ENCODE measurements around the gene SLC1A2.

Gene SLC1A2

DNA sequence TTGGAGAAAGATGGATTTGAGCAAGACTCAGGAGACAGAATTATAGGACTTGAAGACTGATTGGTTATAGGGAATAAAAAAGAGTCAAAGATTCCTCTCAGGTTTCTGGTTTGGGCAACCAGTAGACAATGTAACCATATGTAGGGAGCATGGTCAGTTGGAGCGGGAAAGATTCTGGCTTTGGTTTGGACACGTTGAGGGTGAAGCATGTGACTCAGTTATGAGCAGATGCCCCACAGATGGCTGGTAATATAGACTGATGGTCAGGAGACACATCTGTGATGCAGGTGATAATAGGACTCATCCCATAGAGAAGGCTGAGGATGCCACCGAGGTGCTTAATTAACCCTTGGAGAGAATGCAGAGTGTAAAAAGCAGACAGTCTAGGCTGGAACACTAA, 148.3 kb downstream of the SLC1A2 start:
- no peak for DNase-seq (ENCODE audit: low read depth in 3 of 3)

DNA sequence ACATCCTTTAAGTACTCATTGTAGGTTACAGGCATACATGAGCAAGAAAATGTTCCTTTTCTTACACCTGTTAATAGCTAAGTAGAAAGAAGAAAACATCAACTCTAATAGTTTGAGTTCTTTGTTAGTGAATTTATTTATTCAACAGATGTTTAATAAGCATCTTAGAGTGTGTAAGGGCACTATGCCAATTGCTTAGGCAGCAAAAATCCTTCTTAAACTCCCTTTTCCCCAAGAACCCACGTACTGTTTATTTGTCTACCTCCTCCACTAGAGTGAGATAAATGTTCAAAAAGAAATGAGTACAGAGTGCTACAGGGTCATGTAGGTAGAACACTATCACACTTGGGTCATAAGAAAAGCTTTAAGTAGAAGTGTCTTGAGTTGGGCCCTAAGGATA, 149.0 kb downstream of the SLC1A2 start:
- no peak for DNase-seq (ENCODE audit: low read depth in 3 of 3)

DNA sequence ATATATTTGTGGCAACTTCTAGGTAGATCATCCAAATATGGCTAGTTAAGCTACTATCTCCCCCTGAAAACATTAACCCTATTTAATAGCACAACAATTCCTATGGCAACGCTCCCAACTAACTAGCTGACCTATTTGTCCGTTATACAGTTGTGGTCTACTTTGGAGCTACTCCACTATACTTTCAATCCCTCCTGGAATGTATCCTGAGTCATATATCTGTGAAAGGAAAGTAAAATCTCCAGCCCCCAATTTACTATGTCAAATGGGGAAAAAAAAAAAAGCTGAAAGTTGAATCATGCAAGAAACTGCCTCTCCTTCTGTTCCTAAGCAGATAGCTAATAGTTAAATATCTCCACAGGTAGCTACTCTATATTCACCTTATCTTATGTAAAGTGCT, 151.9 kb downstream of the SLC1A2 start:
- DNase-seq (ENCODE audit: low read depth in 3 of 3) = no peak

DNA sequence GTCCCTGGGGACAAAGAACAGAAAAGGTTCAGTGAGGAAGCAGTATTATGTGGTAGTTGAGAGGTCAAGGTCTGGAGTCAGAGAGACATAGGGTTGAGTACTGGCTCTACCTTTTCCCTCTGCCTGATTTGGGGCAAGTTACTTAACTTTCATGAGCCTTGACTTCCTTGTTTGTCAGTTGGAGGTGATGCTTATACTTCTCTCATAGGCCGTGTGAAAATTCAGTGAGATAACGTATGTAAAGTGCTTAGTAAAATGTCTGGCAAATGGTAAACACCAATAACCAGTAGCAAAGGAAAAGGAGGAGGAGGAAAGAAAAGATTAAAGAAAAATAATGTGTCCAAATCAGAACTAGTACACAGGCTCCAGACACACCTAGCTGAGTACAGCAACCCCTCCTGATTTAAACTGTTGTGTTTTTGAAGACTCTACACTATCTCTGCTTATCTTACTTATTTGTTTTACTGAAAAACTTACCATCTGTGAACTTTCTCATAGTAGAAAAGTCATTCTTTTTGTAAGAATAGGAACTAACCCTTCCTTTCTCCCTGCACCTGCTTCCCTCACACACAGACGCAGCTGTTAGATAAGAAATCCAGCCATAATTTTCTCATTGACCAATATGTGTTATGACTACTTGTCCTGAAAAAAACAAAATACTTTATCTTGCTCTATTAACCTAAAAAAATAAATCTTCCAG, 153.5 kb downstream of the SLC1A2 start:
- DNase-seq (ENCODE audit: low read depth in 3 of 3) = no peak

DNA sequence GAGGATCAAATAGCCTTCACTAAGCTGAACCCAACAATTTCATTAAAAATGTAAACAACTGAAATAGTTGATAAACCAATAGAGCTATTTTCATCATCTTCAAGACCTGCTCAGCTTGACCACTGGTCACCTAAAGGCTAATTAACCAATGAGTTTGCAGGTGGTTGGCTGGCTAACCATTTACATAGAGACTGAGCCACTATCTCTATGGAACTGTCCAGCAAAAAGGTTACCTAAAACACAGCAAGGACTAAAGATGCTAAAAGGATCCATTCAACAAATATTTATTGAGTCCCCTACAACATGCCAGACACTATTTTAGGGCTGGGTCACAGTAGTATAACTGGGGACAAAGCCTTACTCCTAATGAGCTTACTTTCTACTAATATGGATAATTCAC, 156.6 kb downstream of the SLC1A2 start:
- no peak for DNase-seq (ENCODE audit: low read depth in 3 of 3)

DNA sequence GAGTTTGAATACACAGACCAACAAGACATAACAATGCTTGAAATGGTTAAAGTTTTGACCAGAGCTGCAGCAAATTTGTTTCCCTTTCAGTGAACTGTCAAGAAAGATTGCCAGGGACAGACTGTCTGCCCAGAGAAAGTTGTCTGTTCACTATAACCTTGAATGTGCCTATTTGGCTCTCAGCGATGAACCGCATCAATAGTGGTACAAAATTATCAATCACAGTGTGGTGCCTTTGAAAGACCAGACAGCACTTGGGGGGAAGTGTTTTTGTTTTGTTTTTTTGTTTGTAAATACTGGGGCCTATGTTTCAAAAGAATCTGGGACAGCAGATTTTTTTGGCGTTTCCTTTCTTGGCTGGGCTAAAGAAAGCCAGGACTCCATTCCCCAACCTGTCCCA, 157.3 kb downstream of the SLC1A2 start:
- DNase-seq (ENCODE audit: low read depth in 3 of 3) = no peak

DNA sequence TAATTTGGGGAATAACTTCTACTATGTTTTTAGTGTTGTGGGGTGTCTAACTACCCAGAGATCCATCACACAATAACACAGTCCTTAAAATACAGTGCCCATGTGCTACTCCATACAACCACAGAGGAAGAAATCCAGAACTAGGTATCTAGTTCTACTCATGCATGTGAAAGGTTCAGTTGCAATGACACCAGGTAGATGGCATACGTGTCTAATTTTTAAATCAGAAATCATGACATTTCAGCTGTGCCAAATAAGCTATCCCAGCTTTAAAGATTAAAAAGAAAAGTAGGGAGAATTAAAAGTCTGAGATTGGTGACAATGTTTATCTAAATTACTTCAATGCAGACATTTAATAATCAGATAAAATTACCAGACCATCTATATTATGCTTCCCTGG, 158.2 kb downstream of the SLC1A2 start:
- no peak for DNase-seq (ENCODE audit: low read depth in 3 of 3)

DNA sequence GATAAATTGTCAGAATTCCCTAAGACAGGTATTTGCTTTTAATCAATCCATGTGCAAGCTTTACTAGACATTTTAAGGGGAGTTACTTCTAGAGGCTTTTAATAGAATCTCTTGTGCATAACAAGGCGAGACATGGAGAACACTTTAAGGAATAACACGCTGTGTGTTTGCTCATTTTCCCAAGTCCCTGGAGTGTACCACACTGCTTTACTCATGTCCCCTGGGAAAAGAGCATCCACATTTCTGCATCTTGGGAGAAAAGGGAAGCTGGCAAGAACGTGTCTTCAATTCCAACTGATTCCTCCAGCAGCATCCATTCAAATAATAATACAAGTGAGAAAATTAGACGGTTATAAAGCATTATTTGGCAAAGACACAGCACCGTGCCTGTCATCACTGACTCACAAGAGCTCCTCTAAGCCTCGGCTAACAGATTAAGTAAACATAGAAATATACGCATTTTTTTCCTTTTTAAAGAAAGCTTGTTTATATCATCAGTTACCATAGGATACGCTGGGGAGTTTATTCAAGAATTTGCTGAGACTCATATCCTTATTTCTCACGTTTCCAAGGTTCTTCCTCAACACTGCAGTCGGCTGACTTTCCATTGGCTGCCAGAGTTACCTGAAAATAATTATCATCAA, 158.9 kb downstream of the SLC1A2 start:
- no peak for DNase-seq (ENCODE audit: low read depth in 3 of 3)

DNA sequence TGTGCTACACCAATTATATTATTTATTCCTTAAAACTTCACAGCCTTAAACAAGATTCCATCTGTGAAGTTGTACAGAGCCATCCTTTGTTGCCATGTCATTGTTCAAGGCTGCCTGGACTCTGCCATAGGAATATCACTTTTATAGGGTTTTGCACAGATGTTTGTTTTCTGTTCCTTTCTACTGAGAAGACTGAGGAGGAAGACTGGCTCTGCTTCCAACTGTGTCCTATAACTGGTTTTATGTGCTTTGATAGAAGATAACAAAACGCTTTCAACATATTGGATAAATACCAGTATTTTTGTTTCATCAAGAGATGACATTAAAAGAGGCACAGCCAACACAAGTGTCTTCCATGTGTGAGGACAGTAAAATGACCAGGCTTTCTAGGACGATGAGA, 159.8 kb downstream of the SLC1A2 start:
- no peak for DNase-seq (ENCODE audit: low read depth in 3 of 3)

DNA sequence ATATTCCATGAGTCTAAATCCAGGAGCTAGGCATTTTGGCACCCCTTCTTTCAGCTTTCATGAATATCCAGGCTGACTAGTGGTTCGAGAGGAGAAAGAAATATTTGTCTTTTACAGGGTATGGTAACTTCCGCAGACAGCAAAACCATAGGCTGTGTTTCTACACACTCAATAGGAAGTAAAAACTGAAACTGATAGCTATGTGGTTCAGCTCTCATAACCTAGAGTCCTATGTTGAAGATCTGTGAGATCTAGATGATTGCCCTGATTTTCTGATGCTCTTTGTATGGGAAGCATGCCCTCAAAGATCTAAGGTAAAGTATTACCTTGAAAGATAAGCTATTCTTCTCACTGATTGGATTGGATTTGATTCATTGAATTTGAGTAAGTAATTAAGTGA, 162.1 kb downstream of the SLC1A2 start:
- DNase-seq (ENCODE audit: low read depth in 3 of 3) = no peak

DNA sequence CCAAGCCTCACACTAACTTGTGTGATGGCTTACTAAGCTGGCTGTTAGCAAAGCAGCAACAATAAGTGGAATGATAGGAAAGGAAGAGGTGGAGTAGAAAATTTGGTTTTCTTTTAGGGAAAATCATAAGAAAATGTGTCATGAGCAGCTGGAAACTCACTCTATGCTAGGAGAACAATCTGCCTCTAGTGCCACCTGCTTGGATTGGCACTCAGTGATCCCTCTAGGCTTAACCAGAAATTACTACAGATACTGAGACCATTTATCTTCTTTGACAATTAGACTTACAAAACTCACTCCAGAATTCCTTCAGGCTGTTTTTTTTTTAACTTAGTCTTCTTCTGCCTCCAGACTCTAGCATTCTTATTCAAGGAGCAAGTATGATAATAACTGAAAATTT, 163.1 kb downstream of the SLC1A2 start:
- DNase-seq (ENCODE audit: low read depth in 3 of 3) = no peak

DNA sequence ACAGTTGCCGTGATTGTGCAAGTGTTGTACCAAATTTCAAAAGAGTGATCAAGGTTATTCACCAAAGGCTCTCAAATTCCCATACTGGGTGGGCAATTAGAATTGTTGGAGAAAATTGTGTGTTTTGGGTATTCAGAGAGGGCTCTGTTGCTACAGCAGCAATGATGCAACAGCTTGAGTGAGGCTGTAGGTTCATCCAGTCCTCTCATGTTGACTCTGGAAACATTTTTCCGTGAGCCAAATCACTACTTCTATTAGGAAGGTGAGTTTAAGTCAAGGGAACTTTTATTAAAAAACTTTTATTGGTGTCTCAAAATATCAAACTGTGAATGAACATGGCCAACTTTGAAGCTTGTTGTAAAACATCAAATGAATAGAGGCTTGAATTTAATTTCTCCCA, 163.8 kb downstream of the SLC1A2 start:
- DNase-seq (ENCODE audit: low read depth in 3 of 3) = no peak

DNA sequence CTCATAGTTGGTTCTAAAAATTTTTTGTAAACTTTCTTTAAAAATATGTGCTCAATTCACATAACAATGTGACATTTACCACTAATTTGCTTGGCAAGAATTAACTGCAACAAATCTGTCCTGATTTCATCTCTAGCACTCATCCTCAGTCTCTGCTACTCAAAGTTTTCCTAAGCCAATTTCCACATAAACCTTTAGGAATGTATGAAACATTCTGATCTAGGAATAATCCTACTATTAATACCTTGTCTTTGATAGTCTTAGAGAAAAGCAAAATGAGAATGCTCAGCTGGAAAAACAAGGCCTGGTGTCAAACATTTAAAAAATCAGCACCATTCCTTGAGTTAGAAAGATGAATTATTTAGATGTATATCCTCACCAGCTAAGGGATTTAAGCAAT, 166.1 kb downstream of the SLC1A2 start:
- DNase-seq (ENCODE audit: low read depth in 3 of 3) = no peak

DNA sequence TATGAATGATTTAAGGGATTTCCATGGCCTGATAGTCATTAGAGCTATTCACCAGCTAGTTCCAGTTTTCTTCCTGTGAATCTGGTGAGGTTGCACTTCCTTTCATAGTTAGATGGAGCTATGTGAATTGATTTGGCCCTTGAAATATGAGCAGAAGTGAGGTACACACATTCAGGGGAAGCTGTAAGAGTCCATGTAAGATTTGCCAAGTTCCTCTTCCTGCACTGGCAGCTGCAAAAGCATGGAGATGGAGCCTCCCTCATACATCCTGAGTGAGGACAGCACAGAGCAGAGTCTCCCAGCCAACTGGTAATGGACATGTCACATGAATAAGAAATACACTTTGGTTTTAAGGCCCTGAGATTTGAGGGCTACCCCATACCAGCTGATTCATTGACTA, 168.7 kb downstream of the SLC1A2 start:
- DNase-seq (ENCODE audit: low read depth in 3 of 3) = no peak

DNA sequence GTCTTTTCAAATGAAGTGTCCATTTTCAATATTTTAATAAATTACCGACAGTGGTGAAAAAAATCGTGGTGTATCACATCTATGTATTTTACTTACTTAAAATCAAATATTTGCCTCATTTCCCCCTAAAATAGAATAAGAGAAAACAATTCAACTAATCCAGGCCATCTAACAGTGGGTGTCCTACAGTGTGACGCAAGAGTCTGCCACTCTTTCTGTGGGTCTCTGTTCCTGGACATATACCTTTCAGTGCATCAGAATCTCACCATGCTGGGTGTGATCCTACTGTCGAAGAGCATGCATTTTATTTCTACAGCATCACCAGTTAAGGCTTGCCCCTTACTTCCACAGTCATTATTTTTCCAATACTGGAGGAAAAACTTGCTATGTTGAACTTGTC, 169.2 kb downstream of the SLC1A2 start:
- DNase-seq (ENCODE audit: low read depth in 3 of 3) = no peak

DNA sequence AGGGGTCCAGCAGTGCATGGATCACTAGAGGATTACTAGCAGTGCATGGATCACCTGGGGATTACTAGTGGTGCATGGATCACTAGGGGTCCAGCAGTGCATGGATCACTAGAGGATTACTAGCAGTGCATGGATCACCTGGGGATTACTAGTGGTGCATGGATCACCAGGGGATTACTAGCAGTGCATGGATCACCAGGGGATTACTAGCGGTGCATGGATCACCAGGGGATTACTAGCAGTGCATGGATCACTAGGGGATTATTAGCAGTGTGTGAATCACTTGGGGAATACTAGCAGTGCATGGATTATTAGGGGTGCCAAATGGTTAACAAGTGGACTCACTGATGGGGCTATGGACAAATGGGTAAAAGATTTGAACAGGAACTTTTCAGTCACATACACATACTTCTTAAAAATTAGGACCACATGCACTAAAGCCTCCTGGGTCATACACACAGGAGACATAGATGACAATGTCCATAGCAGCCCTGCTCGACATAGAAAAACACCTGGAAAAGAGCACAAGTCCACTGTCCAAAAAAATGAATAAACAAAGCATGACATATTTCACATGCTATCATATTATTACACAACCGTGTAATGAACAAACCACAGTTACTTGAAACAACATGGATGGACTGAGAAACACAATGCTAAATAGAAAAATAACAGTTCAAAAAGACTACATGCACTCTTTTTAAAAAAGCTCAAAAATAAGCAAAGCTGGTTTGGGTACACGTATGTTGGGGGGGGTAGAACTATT, 170.6 kb downstream of the SLC1A2 start:
- DNase-seq (ENCODE audit: low read depth in 3 of 3) = no peak

DNA sequence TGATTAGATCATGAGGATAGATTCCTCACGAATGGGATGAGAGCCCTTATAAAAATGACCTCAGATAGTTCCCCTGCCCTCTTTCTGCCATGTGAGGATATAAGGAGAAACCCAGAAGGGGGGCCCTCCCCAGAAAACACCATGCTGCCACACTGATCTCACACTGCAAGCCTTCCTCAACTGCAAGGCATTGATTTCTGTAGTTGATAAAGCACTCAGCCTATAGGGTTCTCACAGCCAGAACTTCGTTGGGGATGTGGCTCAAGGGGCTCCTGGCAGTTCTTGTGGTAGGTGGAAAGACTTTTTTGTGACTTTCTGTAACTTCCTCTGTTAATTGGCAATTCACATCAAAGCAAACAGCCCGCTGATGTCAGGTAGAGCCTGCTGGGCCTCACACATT, 171.5 kb downstream of the SLC1A2 start:
- no peak for DNase-seq (ENCODE audit: low read depth in 3 of 3)

DNA sequence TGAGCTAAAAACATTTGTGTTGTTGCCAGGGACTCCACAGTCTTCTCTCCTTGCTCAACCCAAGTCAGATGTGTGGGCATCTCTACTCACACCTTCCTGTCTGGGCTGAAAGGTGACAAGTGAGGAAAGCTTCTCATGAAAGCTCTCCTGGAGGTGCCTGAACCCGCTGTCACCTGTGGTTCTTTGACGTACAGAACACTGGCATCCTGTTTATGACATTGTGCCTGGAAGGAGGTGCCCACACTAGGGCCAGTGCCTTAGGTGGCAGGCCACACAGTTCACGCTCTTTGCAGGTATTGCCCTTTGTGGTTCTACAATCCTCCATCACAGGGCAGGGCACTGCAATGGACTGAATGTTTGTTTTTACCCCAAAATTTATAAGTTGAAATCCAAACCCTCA, 171.9 kb downstream of the SLC1A2 start:
- DNase-seq (ENCODE audit: low read depth in 3 of 3) = no peak

DNA sequence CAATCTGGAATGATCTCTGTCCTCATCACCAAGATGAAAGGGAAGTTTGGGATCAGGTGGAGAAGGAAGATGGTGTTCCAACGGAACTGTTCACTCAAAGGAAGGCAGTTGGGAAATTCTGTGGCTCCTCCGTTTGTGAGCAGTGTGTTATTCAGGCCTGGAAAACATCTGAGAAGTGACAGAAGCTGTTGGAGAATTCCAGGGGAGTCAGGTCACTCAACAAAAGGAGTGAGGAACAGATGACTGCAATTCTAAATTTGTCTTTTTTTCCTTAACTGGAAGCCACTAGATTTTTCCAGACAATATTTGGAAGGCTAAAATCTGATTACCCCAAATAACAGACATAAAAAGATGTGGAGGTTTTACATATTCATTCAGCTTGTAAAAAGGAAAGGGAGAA, 172.6 kb downstream of the SLC1A2 start:
- DNase-seq (ENCODE audit: low read depth in 3 of 3) = no peak

DNA sequence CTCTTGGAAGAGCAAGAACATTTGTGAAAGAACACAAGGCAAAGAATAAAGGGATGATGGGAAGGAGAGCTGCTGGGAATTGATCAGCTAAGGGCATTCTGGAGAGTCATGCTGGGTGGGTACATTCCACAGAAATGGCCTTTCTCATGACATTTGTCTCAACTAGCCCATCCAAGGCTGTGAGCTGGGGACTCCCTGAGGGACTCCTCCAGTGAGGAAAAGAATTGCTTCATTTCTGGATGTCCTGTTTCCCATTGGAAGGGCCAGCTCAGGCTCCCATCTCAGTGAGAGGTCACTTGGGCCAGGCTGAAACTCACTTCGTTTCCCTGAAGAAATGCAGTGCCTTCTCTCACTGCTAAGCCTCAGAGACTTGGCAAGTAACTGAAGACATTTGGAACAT, 173.6 kb downstream of the SLC1A2 start:
- DNase-seq (ENCODE audit: low read depth in 3 of 3) = no peak

DNA sequence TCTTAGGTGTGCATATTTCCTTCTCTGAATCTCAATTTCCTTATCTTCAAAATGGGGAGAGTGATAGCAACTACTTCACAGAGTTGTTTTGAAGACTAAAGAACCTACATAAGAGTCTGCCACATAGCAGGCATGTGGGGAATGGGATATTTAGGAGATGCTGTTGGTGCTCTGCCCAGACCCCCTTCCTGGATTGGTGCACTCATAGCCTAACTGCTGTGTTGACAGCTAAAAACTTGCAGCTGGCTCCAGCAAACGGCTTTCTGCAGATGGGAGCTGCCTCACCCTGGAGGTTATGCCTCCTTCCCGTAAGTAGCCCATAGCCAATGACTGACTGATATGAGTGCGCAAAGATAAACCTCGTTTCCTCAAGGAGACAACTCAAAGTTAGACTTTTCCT, 174.3 kb downstream of the SLC1A2 start:
- DNase-seq (ENCODE audit: low read depth in 3 of 3) = no peak

DNA sequence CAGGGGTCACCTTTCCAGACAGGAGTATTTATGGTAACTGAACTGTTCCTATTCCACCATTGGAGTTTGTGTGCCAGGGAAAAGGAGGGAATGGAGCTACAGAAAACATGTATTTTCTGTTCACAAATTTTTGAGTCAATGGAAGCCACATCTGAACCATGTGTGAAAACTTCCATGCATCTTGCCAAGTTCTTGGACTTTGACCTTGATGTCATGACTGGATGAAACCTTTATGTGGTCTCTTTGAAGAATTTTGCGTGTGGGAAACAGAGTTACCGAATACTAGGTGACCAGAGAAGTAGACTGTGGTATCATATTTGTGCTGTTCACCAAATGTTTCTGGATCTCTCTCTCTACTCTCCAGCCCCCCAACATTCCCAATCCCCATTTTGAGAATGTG, 175.6 kb downstream of the SLC1A2 start:
- DNase-seq (ENCODE audit: low read depth in 3 of 3) = no peak

All from stimulated activated CD4-positive, alpha-beta T cell treated with anti-CD3 and anti-CD28 coated beads, TNF-alpha, amount 100 ng/mL, for 48 hours (primary cell).